ENCODE results near the gene PIK3CA. TPM values are rescaled to one million over a fixed set of nuclear protein-coding genes. Genes with fewer than 3 reads are reported as not detected.
"Not testable (repeated sequence)": the region's sequence is repeated elsewhere in the genome, so short reads cannot be mapped to it uniquely, and the experiment has no call there.

Gene PIK3CA
- polyA plus RNA-seq, 1 donor, result 19.9 TPM

DNA sequence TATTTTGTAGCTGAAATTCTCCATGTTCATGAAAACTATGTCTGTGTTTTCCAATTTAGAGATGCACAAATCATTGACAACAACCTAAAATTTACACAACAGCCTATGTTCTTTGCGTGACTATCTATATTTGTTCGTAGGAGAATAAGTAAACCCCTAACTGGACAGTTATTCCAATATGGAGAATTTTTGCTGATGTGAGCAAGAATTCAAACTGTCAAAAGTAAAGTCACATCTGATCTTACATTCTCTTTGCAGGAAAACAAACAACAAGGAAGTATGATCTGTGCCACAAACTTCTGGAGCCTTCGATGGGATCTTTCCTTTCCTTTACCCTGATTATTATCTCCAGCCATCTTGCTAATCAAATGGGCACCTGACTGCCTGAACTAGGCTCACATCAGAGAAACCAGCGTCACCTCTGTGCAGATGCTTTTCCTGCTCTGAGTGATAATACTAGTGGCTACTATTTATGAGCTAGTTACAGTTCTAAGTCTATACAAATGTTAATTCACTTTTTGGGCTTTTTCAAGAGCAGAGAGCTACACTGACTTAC is 121.1 kb downstream of the PIK3CA start:
- no peaks in the 10 kb centered on the region for H3K4me1 ChIP-seq (ENCODE audit: control insufficient read depth, insufficient read depth, low read length)
- no peaks in the 10 kb centered on the region for H3K36me3 ChIP-seq (ENCODE audit: control insufficient read depth, insufficient read depth, low read length)
- no CpG with 5 or more reads among the region's 4 CpGs for WGBS (ENCODE audit: insufficient coverage, low lambda C conversion rate)
- H3K9me3 ChIP-seq (ENCODE audit: control insufficient read depth, low read depth, low read length), result no peaks in the 10 kb centered on the region
- H3K4me3 ChIP-seq (ENCODE audit: low read length), result no peak overlapping the region
- no peak overlapping the region for H3K27ac ChIP-seq (ENCODE audit: low read length)
- H3K27me3 ChIP-seq (ENCODE audit: control insufficient read depth, insufficient read depth, low read length), result peaks cover 5% of the 10 kb centered on the region
- DNase-seq, result no peak

GRCh38 chr3:179272385-179272784 is 124.2 kb downstream of the PIK3CA start:
- no peaks in the 10 kb centered on the region for H3K9me3 ChIP-seq (ENCODE audit: control insufficient read depth, low read depth, low read length)
- H3K27ac ChIP-seq (ENCODE audit: low read length), result no peak overlapping the region
- H3K4me1 ChIP-seq (ENCODE audit: control insufficient read depth, insufficient read depth, low read length), result no peaks in the 10 kb centered on the region
- WGBS (ENCODE audit: insufficient coverage, low lambda C conversion rate), result no CpG with 5 or more reads among the region's 3 CpGs
- no peaks in the 10 kb centered on the region for H3K27me3 ChIP-seq (ENCODE audit: control insufficient read depth, insufficient read depth, low read length)
- H3K36me3 ChIP-seq (ENCODE audit: control insufficient read depth, insufficient read depth, low read length), result no peaks in the 10 kb centered on the region
- DNase-seq, result no peak
- H3K4me3 ChIP-seq (ENCODE audit: low read length), result no peak overlapping the region

- WGBS (ENCODE audit: insufficient coverage, low lambda C conversion rate), result no CpG with 5 or more reads among the region's 2 CpGs
These were observed 126.3 kb downstream of the PIK3CA start for GRCh38 chr3:179274434-179274833.

DNA sequence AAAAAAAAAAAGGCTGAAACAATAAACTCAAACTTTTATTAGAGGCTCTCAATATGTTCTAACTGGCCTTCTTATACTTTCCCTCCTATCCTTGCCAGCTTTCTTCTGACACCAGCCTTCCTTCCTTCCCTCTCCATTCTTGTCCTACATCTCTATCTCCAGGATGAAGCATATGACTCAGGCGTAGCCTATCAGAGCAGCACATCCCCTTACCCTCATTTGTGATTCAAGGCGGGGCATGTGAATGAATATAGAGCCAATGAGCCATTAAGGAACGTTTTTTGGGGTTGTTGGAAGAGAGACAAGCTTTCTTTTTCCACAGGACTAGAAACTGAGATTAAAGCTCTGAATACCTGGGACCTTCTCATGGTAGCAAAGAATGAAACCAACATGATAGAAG is 127.8 kb downstream of the PIK3CA start:
- DNase-seq, result no peak
- Histone ChIP-seq H3K27ac (ENCODE audit: low read length) (no peak overlapping the region), H3K36me3 (ENCODE audit: control insufficient read depth, insufficient read depth, low read length) (no peaks in the 10 kb centered on the region), H3K4me1 (ENCODE audit: control insufficient read depth, insufficient read depth, low read length) (no peaks in the 10 kb centered on the region), H3K9me3 (ENCODE audit: control insufficient read depth, low read depth, low read length) (no peaks in the 10 kb centered on the region), H3K4me3 (ENCODE audit: low read length) (no peak overlapping the region), H3K27me3 (ENCODE audit: control insufficient read depth, insufficient read depth, low read length) (no peaks in the 10 kb centered on the region)
- 100% methylated on average over 1 of the region's 3 CpGs for WGBS (ENCODE audit: insufficient coverage, low lambda C conversion rate)

More at GRCh38 chr3:179274434-179274833, 126.3 kb downstream of the PIK3CA start:
- not testable (repeated sequence) for H3K4me1 ChIP-seq (ENCODE audit: control insufficient read depth, insufficient read depth, low read length); DNase-seq; H3K9me3 ChIP-seq (ENCODE audit: control insufficient read depth, low read depth, low read length); H3K27ac ChIP-seq (ENCODE audit: low read length); H3K36me3 ChIP-seq (ENCODE audit: control insufficient read depth, insufficient read depth, low read length); H3K27me3 ChIP-seq (ENCODE audit: control insufficient read depth, insufficient read depth, low read length); H3K4me3 ChIP-seq (ENCODE audit: low read length)

DNA sequence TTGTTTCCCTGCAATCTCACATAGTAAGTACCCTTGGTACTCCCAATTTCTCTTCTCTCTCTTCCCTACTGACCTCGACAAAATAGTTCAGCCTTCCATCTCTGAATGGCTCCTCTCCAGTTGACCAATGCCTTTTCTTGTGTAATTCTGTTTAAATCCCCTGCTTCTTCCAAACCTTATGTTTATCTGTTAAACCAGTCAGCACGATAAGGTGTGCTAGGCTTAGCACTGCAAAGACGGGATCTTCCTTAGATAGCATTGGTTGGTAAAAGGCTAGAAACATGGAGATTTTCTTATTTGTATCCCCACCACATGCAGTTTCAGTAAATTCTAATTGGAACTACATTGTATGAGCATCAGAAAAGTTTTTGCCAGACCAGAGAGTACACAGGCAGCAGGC is 128.6 kb downstream of the PIK3CA start:
- H3K4me3 ChIP-seq (ENCODE audit: low read length), result no peak overlapping the region
- H3K27me3 ChIP-seq (ENCODE audit: control insufficient read depth, insufficient read depth, low read length), result no peaks in the 10 kb centered on the region
- H3K27ac ChIP-seq (ENCODE audit: low read length), result no peak overlapping the region
- no peaks in the 10 kb centered on the region for H3K36me3 ChIP-seq (ENCODE audit: control insufficient read depth, insufficient read depth, low read length)
- H3K4me1 ChIP-seq (ENCODE audit: control insufficient read depth, insufficient read depth, low read length), result no peaks in the 10 kb centered on the region
- H3K9me3 ChIP-seq (ENCODE audit: control insufficient read depth, low read depth, low read length), result no peaks in the 10 kb centered on the region
- no peak for DNase-seq
- WGBS (ENCODE audit: insufficient coverage, low lambda C conversion rate), result 86% methylated on average over 1 of the region's 3 CpGs

DNA sequence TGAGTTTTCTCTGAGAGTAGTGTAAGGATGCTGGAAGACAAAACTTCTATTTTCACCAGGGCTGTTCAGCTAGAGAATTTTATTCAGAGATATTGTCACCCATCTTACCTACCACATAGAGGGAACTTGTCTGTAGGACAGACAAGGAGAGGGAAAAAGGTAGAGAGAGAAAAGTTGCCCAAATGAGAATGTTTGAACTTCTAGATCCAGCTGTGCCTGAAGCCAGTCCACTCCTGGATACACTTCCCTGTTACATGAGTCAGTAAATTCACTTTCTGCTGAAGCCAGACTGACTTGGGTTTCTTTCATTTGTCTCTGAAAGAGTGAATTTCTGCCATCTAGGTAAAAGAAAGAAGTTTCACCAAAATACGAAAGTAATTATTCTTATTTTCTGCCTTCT is 130.0 kb downstream of the PIK3CA start:
- Histone ChIP-seq H3K27me3 (ENCODE audit: control insufficient read depth, insufficient read depth, low read length) (no peaks in the 10 kb centered on the region), H3K4me3 (ENCODE audit: low read length) (no peak overlapping the region), H3K4me1 (ENCODE audit: control insufficient read depth, insufficient read depth, low read length) (no peaks in the 10 kb centered on the region), H3K27ac (ENCODE audit: low read length) (no peak overlapping the region), H3K36me3 (ENCODE audit: control insufficient read depth, insufficient read depth, low read length) (no peaks in the 10 kb centered on the region), H3K9me3 (ENCODE audit: control insufficient read depth, low read depth, low read length) (no peaks in the 10 kb centered on the region)
- WGBS (ENCODE audit: insufficient coverage, low lambda C conversion rate), result 100% methylated on average over 1 of the region's 1 CpG
- DNase-seq, result no peak

- Histone ChIP-seq H3K9me3 (ENCODE audit: control insufficient read depth, low read depth, low read length) (no peaks in the 10 kb centered on the region), H3K27me3 (ENCODE audit: control insufficient read depth, insufficient read depth, low read length) (no peaks in the 10 kb centered on the region), H3K36me3 (ENCODE audit: control insufficient read depth, insufficient read depth, low read length) (no peaks in the 10 kb centered on the region), H3K4me1 (ENCODE audit: control insufficient read depth, insufficient read depth, low read length) (no peaks in the 10 kb centered on the region), H3K4me3 (ENCODE audit: low read length) (no peak overlapping the region), H3K27ac (ENCODE audit: low read length) (no peak overlapping the region)
- no peak for DNase-seq
- WGBS (ENCODE audit: insufficient coverage, low lambda C conversion rate), result 50% methylated on average over 1 of the region's 4 CpGs
These were observed 131.0 kb downstream of the PIK3CA start for GRCh38 chr3:179278932-179279693.

DNA sequence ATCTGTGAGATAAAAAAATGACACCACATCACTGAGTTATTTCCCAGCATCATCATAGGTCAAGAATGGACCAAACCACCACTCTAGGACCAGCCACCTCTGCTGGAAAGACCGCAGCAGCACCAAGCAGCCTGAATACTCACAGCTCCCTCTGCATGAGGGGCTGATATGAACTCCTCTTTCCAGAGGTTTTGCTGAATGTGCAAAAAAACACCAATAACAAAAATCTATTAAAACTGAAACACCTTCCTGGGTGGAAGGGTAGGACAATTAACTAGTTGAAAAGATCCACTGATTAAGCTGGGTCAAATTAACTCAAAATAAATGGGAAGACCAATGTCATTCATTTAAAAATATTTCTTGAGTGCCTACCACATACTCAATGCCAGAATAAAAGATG is 131.7 kb downstream of the PIK3CA start:
- WGBS (ENCODE audit: insufficient coverage, low lambda C conversion rate), result no CpG with 5 or more reads among the region's 1 CpG

DNA sequence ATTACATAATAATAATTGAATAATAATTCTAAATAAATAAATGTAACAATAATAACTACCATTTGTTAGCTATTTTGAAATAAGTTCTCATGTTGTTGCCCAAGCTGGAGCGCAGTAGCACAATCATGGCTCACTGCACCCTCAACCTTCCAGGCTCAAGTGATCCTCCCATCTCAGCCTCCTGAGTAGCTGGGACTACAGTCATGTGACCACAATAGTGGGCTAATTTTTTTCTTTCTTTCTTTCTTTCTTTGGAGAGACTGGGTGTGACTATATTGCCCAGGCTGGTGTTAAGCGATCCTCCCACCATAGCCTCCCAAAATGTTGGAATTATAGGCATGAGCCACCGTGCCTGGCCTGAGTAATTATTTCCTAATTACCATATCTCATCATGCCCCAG is 133.7 kb downstream of the PIK3CA start:
- H3K27ac ChIP-seq (ENCODE audit: low read length), result no peak overlapping the region
- no peaks in the 10 kb centered on the region for H3K9me3 ChIP-seq (ENCODE audit: control insufficient read depth, low read depth, low read length)
- H3K36me3 ChIP-seq (ENCODE audit: control insufficient read depth, insufficient read depth, low read length), result no peaks in the 10 kb centered on the region
- H3K4me3 ChIP-seq (ENCODE audit: low read length), result no peak overlapping the region
- no CpG with 5 or more reads among the region's 3 CpGs for WGBS (ENCODE audit: insufficient coverage, low lambda C conversion rate)
- H3K27me3 ChIP-seq (ENCODE audit: control insufficient read depth, insufficient read depth, low read length), result no peaks in the 10 kb centered on the region
- no peaks in the 10 kb centered on the region for H3K4me1 ChIP-seq (ENCODE audit: control insufficient read depth, insufficient read depth, low read length)
- DNase-seq, result no peak

More for the DNA sequence above, 131.7 kb downstream of the PIK3CA start:
- Histone ChIP-seq H3K27me3 (ENCODE audit: control insufficient read depth, insufficient read depth, low read length) (no peaks in the 10 kb centered on the region), H3K4me1 (ENCODE audit: control insufficient read depth, insufficient read depth, low read length) (no peaks in the 10 kb centered on the region), H3K4me3 (ENCODE audit: low read length) (no peak overlapping the region), H3K36me3 (ENCODE audit: control insufficient read depth, insufficient read depth, low read length) (no peaks in the 10 kb centered on the region), H3K9me3 (ENCODE audit: control insufficient read depth, low read depth, low read length) (no peaks in the 10 kb centered on the region), H3K27ac (ENCODE audit: low read length) (no peak overlapping the region)
- no peak for DNase-seq

DNA sequence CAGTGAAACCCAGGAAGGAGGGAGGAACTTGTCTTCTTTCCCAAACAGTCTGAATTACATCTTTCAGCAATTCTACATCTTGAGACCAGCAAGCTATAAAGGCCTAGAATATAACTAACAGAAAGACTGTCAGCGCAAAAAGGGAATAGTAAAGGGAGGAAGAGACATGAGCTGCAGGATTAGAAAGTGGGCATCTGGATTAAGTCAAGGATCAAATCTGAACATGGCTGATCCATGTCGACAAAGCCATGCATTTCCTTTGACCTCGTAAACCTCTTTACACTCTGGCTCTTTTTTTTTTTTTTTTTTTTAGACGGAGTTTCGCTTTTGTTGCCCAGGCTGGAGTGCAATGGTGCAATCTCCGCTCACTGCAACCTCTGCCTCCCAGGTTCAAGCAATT is 138.2 kb downstream of the PIK3CA start:
- no CpG with 5 or more reads among the region's 6 CpGs for WGBS (ENCODE audit: insufficient coverage, low lambda C conversion rate)
- no peaks in the 10 kb centered on the region for H3K9me3 ChIP-seq (ENCODE audit: control insufficient read depth, low read depth, low read length)
- H3K27me3 ChIP-seq (ENCODE audit: control insufficient read depth, insufficient read depth, low read length), result no peaks in the 10 kb centered on the region
- H3K27ac ChIP-seq (ENCODE audit: low read length), result no peak overlapping the region
- no peak for DNase-seq
- no peak overlapping the region for H3K4me3 ChIP-seq (ENCODE audit: low read length)
- H3K36me3 ChIP-seq (ENCODE audit: control insufficient read depth, insufficient read depth, low read length), result no peaks in the 10 kb centered on the region
- H3K4me1 ChIP-seq (ENCODE audit: control insufficient read depth, insufficient read depth, low read length), result no peaks in the 10 kb centered on the region

GRCh38 chr3:179288845-179289244 is 140.7 kb downstream of the PIK3CA start:
- DNase-seq, result no peak
- no peak overlapping the region for H3K4me3 ChIP-seq (ENCODE audit: low read length)
- 77% methylated on average over 4 of the region's 4 CpGs for WGBS (ENCODE audit: insufficient coverage, low lambda C conversion rate)

More at GRCh38 chr3:179288845-179289244, 140.7 kb downstream of the PIK3CA start:
- H3K27ac ChIP-seq (ENCODE audit: low read length), result no peak overlapping the region
- no peaks in the 10 kb centered on the region for H3K36me3 ChIP-seq (ENCODE audit: control insufficient read depth, insufficient read depth, low read length)
- H3K9me3 ChIP-seq (ENCODE audit: control insufficient read depth, low read depth, low read length), result no peaks in the 10 kb centered on the region
- no peaks in the 10 kb centered on the region for H3K4me1 ChIP-seq (ENCODE audit: control insufficient read depth, insufficient read depth, low read length)
- no peaks in the 10 kb centered on the region for H3K27me3 ChIP-seq (ENCODE audit: control insufficient read depth, insufficient read depth, low read length)
